PFSK-1 (cell line): Measurements from ENCODE around the gene MED10.

Experiments
- POLR2AphosphoS5 ChIP-seq: IDR thresholded peaks from 2 replicates; pipeline ENCODE4 v1.6.1; 2012; ENCODE audit warnings: low read depth, mild to moderate bottlenecking, control low read depth, low read length, moderate library complexity
- TAF1 ChIP-seq: IDR thresholded peaks from 2 replicates; pipeline ENCODE4 v1.6.1; 2012; ENCODE audit warnings: low read length, control low read depth, borderline replicate concordance; ENCODE audit not compliant: insufficient read depth

GRCh38 chr5:6362846-6363245 is 15.5 kb downstream of the MED10 start:
- TF ChIP-seq POLR2AphosphoS5, result no peak
- no peak for TF ChIP-seq TAF1
